ENCODE measurements around the gene ATP10A. TPM values are rescaled to one million over a fixed set of nuclear protein-coding genes. Genes with fewer than 3 reads are reported as not detected.

The ATP10A gene
- total RNA-seq, 1 donor from 2014 or later = 3.2 TPM

DNA sequence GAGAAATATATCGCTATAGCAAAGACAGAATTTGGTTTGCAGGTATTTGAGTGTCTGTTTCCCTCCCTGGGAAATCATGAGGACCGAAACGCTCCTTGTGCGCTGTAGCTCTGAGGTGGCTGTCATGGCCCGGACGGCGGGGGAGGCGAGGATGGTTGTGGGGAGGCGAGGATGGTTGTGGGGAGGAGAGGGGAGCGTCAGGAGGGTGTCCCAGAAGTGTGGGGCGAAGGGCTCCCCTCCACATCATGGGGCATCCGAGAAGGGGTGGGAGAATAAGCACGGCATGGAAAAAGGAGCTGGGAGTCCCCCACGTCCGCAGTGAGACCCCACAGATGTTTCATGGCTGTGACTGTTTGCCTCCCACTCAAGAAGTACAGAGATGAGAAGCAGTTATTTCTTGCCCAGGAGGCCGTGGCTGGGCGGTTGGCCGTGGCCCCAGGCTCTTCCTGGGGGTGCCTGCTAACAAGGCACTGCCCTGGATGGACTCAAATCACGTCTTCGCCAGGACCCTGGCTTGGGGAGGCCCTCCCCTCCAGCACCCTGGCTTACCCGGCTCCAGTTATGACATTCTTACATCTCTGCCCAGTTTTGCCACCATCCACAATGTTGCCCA lies 947 bp upstream of the ATP10A start:
- Histone ChIP-seq H3K4me1 (peaks cover 33% of the 10 kb centered on the region), H3K27me3 (no peaks in the 10 kb centered on the region), H3K27ac (no peak overlapping the region), H3K36me3 (no peaks in the 10 kb centered on the region), H3K9me3 (no peaks in the 10 kb centered on the region), H3K4me3 (peak overlapping the region in 1 of 2 donors; percentile 56)
- TF ChIP-seq POLR2AphosphoS5 (IDR thresholded peaks at IDR 0.05; ENCODE audit: insufficient read depth in 1 of 2, low read depth in 1 of 2) (no peak), POLR2A (IDR thresholded peaks at IDR 0.05) (no peak)
- TF ChIP-seq, protein P1, sequence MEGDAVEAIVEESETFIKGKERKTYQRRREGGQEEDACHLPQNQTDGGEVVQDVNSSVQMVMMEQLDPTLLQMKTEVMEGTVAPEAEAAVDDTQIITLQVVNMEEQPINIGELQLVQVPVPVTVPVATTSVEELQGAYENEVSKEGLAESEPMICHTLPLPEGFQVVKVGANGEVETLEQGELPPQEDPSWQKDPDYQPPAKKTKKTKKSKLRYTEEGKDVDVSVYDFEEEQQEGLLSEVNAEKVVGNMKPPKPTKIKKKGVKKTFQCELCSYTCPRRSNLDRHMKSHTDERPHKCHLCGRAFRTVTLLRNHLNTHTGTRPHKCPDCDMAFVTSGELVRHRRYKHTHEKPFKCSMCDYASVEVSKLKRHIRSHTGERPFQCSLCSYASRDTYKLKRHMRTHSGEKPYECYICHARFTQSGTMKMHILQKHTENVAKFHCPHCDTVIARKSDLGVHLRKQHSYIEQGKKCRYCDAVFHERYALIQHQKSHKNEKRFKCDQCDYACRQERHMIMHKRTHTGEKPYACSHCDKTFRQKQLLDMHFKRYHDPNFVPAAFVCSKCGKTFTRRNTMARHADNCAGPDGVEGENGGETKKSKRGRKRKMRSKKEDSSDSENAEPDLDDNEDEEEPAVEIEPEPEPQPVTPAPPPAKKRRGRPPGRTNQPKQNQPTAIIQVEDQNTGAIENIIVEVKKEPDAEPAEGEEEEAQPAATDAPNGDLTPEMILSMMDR (IDR thresholded peaks at IDR 0.05) = no peak
- intact Hi-C loops (cut with DNase I) = loop anchor here (2.0 kb wide), 1 partner anchor 169 kb away; no protein-coding TSS in a partner anchor
- DNase-seq (ENCODE audit: extremely low spot score in 2 of 2) = no peak

DNA sequence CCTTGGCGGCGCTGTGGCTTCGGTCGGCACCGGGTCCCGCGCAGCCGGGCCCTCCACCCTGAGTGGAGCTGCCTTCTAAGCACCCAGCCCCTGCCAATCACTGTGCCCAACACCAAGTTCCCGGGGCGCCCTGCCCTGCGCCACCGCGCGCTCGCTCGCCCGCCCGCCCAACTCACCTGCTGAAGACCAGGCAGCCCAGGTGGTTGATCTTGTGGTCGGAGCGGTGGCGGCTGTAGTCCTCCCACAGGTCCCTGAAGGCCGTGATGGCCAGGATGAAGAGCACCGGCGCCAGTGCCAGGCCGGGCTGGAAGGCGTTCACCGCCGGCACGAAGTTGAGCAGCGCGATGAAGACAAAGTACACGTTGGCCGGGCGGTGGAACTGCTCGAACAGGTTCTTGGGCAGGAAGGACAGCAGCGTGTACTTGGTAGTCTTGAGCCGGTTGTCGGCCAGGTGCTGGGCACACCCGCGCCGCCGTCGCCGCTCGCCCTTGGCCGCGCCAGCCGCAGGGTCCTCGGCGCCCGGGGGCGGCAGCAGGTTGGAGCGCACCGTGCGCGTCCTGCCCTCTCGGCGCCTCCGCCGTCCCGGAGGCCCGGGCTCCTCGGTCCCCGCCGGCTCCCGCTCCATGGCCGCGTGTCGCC lies 536 bp downstream of the ATP10A start:
- Histone ChIP-seq H3K27ac (peak overlapping the region; percentile 5), H3K4me1 (peaks cover 37% of the 10 kb centered on the region), H3K36me3 (no peaks in the 10 kb centered on the region), H3K4me3 (peak overlapping the region; percentile 56 to 72), H3K9me3 (no peaks in the 10 kb centered on the region), H3K27me3 (no peaks in the 10 kb centered on the region)
- no peak for DNase-seq (ENCODE audit: extremely low spot score in 2 of 2)
- TF ChIP-seq, protein P1 (IDR thresholded peaks at IDR 0.05) = no peak
- TF ChIP-seq POLR2AphosphoS5 (IDR thresholded peaks at IDR 0.05; ENCODE audit: insufficient read depth in 1 of 2, low read depth in 1 of 2) = no peak
- no peak for TF ChIP-seq POLR2A (IDR thresholded peaks at IDR 0.05)
- intact Hi-C loops (cut with DNase I) = loop anchor here (2.0 kb wide), 1 partner anchor 168 kb away; no protein-coding TSS in a partner anchor

DNA sequence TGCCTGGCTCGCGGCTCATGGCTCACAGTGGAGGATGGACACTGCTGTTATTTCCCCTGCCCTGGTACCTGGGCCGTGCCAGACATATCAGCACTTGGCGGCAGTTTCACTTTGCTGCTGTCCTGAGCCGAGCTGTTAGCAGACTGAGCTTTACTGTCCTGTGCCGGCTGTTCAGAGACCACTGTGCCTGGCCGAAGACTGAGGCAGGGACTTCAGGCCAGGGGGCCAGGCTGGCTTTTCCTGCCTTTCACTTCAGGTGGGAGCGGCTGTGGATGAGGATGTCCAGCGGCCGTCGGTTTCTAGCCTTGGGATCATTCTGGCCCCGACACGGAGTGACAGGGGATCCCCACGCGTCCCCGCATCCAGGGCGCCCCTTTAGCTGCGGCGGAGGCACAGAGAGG lies 1.1 kb downstream of the ATP10A start:
- Histone ChIP-seq H3K4me1 (peaks cover 37% of the 10 kb centered on the region), H3K4me3 (peak overlapping the region; percentile 56 to 72), H3K36me3 (no peaks in the 10 kb centered on the region), H3K27me3 (no peaks in the 10 kb centered on the region), H3K9me3 (no peaks in the 10 kb centered on the region), H3K27ac (peak overlapping the region; percentile 5)
- TF ChIP-seq POLR2A (IDR thresholded peaks at IDR 0.05) = no peak
- DNase-seq (ENCODE audit: extremely low spot score in 2 of 2) = no peak
- intact Hi-C loops (cut with DNase I) = loop anchor here (2.0 kb wide), 1 partner anchor 167 kb away; no protein-coding TSS in a partner anchor

DNA sequence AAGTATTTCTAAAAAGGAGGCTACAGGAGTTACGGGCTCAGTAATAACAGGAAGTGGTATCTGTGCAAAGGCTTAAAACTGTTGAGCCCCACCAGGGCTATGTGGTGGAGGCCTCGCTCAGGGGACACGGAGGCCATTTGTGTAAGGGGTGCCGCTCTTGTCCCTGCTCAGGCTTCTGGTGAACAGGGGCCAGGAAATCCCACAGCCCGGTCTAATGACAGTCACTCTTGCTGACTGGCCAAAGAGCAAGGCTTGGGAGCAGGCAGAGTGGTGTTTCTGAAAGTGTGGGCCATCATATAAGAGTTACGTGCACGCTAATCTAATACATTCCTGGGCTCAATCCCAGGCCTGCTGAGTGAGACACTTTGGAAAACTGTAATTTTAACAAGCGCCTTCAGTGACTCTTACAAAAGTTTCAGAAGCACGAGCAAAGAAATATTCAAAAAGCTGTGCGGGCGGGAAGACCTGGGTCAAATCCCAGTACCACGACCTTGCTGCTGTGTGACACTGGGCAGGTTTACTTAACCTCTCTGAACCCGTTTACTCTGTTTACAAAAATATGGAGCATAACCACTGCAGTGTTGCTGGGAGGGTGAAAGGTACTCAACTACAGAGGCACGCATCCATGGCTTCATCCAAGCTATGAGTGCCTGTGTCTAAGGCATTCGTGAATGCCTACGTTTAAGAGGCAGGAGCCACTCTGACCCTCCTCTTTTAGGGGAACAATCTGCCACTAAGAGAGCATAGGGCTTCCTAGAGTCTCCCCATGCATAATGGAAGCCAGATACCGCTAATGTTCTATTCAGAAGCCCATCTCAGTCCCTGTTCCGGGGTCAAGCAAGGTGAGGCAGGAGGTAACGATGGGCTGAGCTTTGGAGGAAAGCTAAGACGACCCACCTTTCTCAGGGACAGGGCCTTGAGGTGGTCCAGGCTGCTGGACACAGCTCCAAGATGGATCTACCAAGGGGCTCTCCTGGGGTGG lies 2.0 kb downstream of the ATP10A start:
- no peak for DNase-seq (ENCODE audit: extremely low spot score in 2 of 2)
- intact Hi-C loops (cut with DNase I) = no loop called here
- peak overlapping the region; percentile 7 for H3K27ac ChIP-seq
- H3K36me3 ChIP-seq = no peaks in the 10 kb centered on the region
- peak overlapping the region; percentile 56 to 72 for H3K4me3 ChIP-seq
- H3K4me1 ChIP-seq = peaks cover 37% of the 10 kb centered on the region
- H3K27me3 ChIP-seq = no peaks in the 10 kb centered on the region
- H3K9me3 ChIP-seq = no peaks in the 10 kb centered on the region
- no peak for TF ChIP-seq POLR2AphosphoS5 (IDR thresholded peaks at IDR 0.05; ENCODE audit: insufficient read depth in 1 of 2, low read depth in 1 of 2)
- no peak for TF ChIP-seq POLR2A (IDR thresholded peaks at IDR 0.05)
- TF ChIP-seq, protein P1 (IDR thresholded peaks at IDR 0.05) = no peak
